Brain microvascular endothelial cell (primary cell): Measurements from ENCODE around the gene UBAP1.

ENCODE experiments used
- DNase-seq: peaks from one replicate; pipeline ENCODE4 v3.0.0-alpha.2; 2020
- H3K27ac ChIP-seq: fragments of 250-450 bp; sonication (Bioruptor Pico); 2 replicates; pipeline ENCODE4 v1.5.1; 2020; ENCODE audit warnings: mild to moderate bottlenecking, moderate library complexity
- H3K27me3 ChIP-seq: fragments of 250-450 bp; sonication (Bioruptor Pico); replicated peaks from 2 replicates; pipeline ENCODE4 v1.5.1; 2020; ENCODE audit warnings: mild to moderate bottlenecking
- H3K36me3 ChIP-seq: fragments of 250-450 bp; sonication (Bioruptor Pico); replicated peaks from 2 replicates; pipeline ENCODE4 v1.5.1; 2020; ENCODE audit warnings: mild to moderate bottlenecking
- H3K4me3 ChIP-seq: 2 replicates; pipeline ENCODE4 v1.5.1; 2011; ENCODE audit warnings: low read depth, mild to moderate bottlenecking, control low read depth, low read length, moderate library complexity
- CTCF ChIP-seq: IDR thresholded peaks from 2 replicates; pipeline ENCODE4 v1.5.1; 2011; ENCODE audit warnings: low read depth, mild to moderate bottlenecking, moderate library complexity, low read length, control low read depth, inconsistent platforms; ENCODE audit errors: missing control alignments
- in situ Hi-C: cut with HindIII; loops from 2 replicates; pipeline ENCODE4 v1.10.0; 2017; ENCODE audit warnings: low sequenced_read_pairs, low pct_ligation_motif_present

UBAP1 gene

GRCh38 chr9:34252670-34253459, 74.0 kb downstream of the UBAP1 start:
- H3K4me3 ChIP-seq: no peak overlapping the region
- TF ChIP-seq CTCF: peak; percentile 99
- in situ Hi-C loops: no loop called here
- peak; percentile 56 for DNase-seq
- no peak overlapping the region for H3K27ac ChIP-seq
- H3K27me3 ChIP-seq: no peaks in the 10 kb centered on the region
- H3K36me3 ChIP-seq: peaks cover 34% of the 10 kb centered on the region

- Histone ChIP-seq H3K36me3 (peaks cover 30% of the 10 kb centered on the region), H3K4me3 (no peak overlapping the region), H3K27ac (no peak overlapping the region), H3K27me3 (no peaks in the 10 kb centered on the region)
- peak; percentile 18 for DNase-seq
- TF ChIP-seq CTCF: peak; percentile 44
- in situ Hi-C loops: no loop called here
These were observed 74.6 kb downstream of the UBAP1 start for GRCh38 chr9:34253460-34253837.

- TF ChIP-seq CTCF: no peak
- in situ Hi-C loops: no loop called here
- DNase-seq: peak; percentile 45
- Histone ChIP-seq H3K36me3 (peaks cover 30% of the 10 kb centered on the region), H3K4me3 (no peak overlapping the region), H3K27ac (peak overlapping the region; percentile 35), H3K27me3 (no peaks in the 10 kb centered on the region)
These were observed 75.5 kb downstream of the UBAP1 start for GRCh38 chr9:34254141-34254913.

GRCh38 chr9:34254966-34255825, 76.4 kb downstream of the UBAP1 start:
- DNase-seq: no peak
- TF ChIP-seq CTCF: no peak
- Histone ChIP-seq H3K27me3 (no peaks in the 10 kb centered on the region), H3K4me3 (no peak overlapping the region), H3K27ac (peak overlapping the region; percentile 35), H3K36me3 (peaks cover 21% of the 10 kb centered on the region)
- in situ Hi-C loops: no loop called here

- DNase-seq: no peak
- TF ChIP-seq CTCF: peak; percentile 43
- Histone ChIP-seq H3K27me3 (no peaks in the 10 kb centered on the region), H3K27ac (no peak overlapping the region), H3K36me3 (peaks cover 12% of the 10 kb centered on the region), H3K4me3 (no peak overlapping the region)
- in situ Hi-C loops: no loop called here
These were observed 77.3 kb downstream of the UBAP1 start for GRCh38 chr9:34256104-34256503.
